ENCODE results near the gene DLEC1. TPM values are rescaled to one million over a fixed set of nuclear protein-coding genes. Genes with fewer than 3 reads are reported as not detected.
A peak's percentile ranks its signal among the peaks of the same experiment; 100 is the strongest.
"Not testable (repeated sequence)": the region's sequence is repeated elsewhere in the genome, so short reads cannot be mapped to it uniquely, and the experiment has no call there.

DLEC1 gene
- total RNA-seq, 4 donors from 2014 or later: 0.07 to 0.78 (median 0.16) TPM

GRCh38 chr3:38085311-38085942 lies 46.4 kb downstream of the DLEC1 start:
- peaks cover 0 to 30% (median 0%) of the 10 kb centered on the region in 3 donors for H3K9me3 ChIP-seq
- TF ChIP-seq POLR2A (IDR thresholded peaks at IDR 0.05) (no peak), POLR2AphosphoS5 (IDR thresholded peaks at IDR 0.05) (no peak), CTCF (IDR thresholded peaks at IDR 0.05) (no peak), EP300 (IDR thresholded peaks at IDR 0.05) (no peak)
- H3K4me1 ChIP-seq: no peaks in the 10 kb centered on the region
- H3K27ac ChIP-seq: no peak overlapping the region
- 83% methylated on average over 4 of the region's 11 CpGs; no CpG with 5 or more reads in 1 of the 2 donors for WGBS, 2 donors (ENCODE audit: low coverage in 1 of 2)
- peak; percentile 16 for ATAC-seq
- H3K4me3 ChIP-seq: no peak overlapping the region
- no peaks in the 10 kb centered on the region for H3K36me3 ChIP-seq
- no peaks in the 10 kb centered on the region for H3K27me3 ChIP-seq

GRCh38 chr3:38085943-38086324 lies 46.9 kb downstream of the DLEC1 start:
- Histone ChIP-seq H3K4me1 (no peaks in the 10 kb centered on the region), H3K27ac (no peak overlapping the region), H3K36me3 (no peaks in the 10 kb centered on the region), H3K9me3 (peaks cover 0 to 30% (median 0%) of the 10 kb centered on the region in 3 donors), H3K4me3 (no peak overlapping the region), H3K27me3 (no peaks in the 10 kb centered on the region)
- no peak for ATAC-seq
- no CpG with 5 or more reads among the region's 1 CpG for WGBS, 2 donors (ENCODE audit: low coverage in 1 of 2)
- TF ChIP-seq POLR2AphosphoS5 (IDR thresholded peaks at IDR 0.05) (no peak), EP300 (IDR thresholded peaks at IDR 0.05) (no peak), POLR2A (IDR thresholded peaks at IDR 0.05) (no peak)

- Histone ChIP-seq H3K4me1 (no peaks in the 10 kb centered on the region), H3K27me3 (no peaks in the 10 kb centered on the region), H3K36me3 (no peaks in the 10 kb centered on the region), H3K4me3 (no peak overlapping the region), H3K27ac (no peak overlapping the region), H3K9me3 (peaks cover 0 to 30% (median 0%) of the 10 kb centered on the region in 3 donors)
- no peak for ATAC-seq
- TF ChIP-seq POLR2AphosphoS5 (IDR thresholded peaks at IDR 0.05) (no peak), POLR2A (IDR thresholded peaks at IDR 0.05) (no peak), EP300 (IDR thresholded peaks at IDR 0.05) (no peak), CTCF (IDR thresholded peaks at IDR 0.05) (no peak)
- 73 to 93% methylated on average over 2 to 3 of the region's 3 CpGs for WGBS, 2 donors (ENCODE audit: low coverage in 1 of 2)
Measured at GRCh38 chr3:38086496-38086895, 47.5 kb downstream of the DLEC1 start.

GRCh38 chr3:38087278-38087677 lies 48.3 kb downstream of the DLEC1 start:
- not testable (repeated sequence) for H3K36me3 ChIP-seq, H3K27me3 ChIP-seq, H3K4me1 ChIP-seq, H3K4me3 ChIP-seq, H3K27ac ChIP-seq, ATAC-seq
- H3K9me3 ChIP-seq: peaks cover 0 to 30% (median 0%) of the 10 kb centered on the region in 3 donors

- no peak for ATAC-seq
- TF ChIP-seq EP300 (IDR thresholded peaks at IDR 0.05) (no peak), CTCF (IDR thresholded peaks at IDR 0.05) (no peak), POLR2AphosphoS5 (IDR thresholded peaks at IDR 0.05) (no peak), POLR2A (IDR thresholded peaks at IDR 0.05) (no peak)
- no peaks in the 10 kb centered on the region for H3K36me3 ChIP-seq
- peaks cover 0 to 30% (median 0%) of the 10 kb centered on the region in 3 donors for H3K9me3 ChIP-seq
- WGBS, 2 donors (ENCODE audit: low coverage in 1 of 2): 84 to 90% methylated on average over 5 to 10 of the region's 11 CpGs
- no peak overlapping the region for H3K4me3 ChIP-seq
- no peak overlapping the region for H3K27ac ChIP-seq
- H3K27me3 ChIP-seq: peaks cover 2% of the 10 kb centered on the region
- H3K4me1 ChIP-seq: no peaks in the 10 kb centered on the region
Measured at GRCh38 chr3:38088126-38089078, 49.4 kb downstream of the DLEC1 start.

Data from gastroesophageal sphincter (tissue), 4 donors.